ENCODE data around the gene SNCG.
"Not testable (repeated sequence)": the region's sequence is repeated elsewhere in the genome, so short reads cannot be mapped to it uniquely, and the experiment has no call there.

SNCG gene

GRCh38 chr10:86958116-86958900 lies at the start of gene SNCG:
SNCG (plus strand) TSS chr10:86958599; CDS start chr10:86958698, 99 bp downstream.
- no peak for DNase-seq

- no peak for DNase-seq
These were observed 43.7 kb upstream of the SNCG start for GRCh38 chr10:86914734-86915133.

DNA sequence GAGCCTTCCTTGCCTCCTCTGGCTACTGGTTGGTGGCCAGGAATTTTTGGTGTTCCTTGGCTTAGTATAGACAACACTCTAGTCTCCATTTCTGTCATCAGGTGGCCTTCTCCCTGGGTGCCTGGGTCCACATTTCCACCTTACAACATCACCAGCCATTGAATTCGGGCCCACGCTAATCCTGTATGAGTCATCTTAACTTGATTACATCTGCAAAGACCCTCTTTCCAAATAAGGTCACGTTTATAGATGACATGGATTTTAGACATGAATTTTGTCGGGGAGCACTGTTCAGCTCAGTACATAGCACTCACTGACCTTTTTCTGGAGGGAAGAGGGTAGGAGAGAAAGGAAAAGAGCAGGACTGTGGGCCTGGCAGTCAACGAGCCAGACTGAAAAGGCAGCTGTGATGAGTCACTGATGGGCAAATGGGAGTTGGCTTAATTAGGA lies 40.4 kb upstream of the SNCG start:
- DNase-seq: no peak

DNA sequence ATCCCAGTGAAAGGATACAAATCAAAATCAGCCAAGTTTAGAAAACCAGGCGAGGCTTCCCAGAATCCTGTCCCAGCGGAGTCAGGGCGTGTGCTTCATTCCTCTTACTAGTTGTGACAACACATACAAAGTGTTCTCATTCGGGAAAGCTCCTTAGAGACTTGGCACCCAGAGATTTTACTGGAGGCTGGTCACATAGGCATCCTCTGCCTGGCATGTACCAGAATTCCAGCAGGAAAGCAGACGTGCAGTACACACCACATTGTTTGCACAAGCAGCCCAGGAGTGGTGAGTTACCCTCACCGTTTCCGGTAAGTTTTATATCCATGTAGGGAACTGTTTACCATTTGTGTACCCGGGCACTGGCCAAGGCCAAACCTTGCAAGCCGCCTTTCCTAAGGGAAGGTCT lies 35.8 kb upstream of the SNCG start:
- no peak for DNase-seq

GRCh38 chr10:86929468-86930380 lies 28.7 kb upstream of the SNCG start:
- DNase-seq: no peak

GRCh38 chr10:86931872-86932271 lies 26.5 kb upstream of the SNCG start:
- no peak for DNase-seq

DNA sequence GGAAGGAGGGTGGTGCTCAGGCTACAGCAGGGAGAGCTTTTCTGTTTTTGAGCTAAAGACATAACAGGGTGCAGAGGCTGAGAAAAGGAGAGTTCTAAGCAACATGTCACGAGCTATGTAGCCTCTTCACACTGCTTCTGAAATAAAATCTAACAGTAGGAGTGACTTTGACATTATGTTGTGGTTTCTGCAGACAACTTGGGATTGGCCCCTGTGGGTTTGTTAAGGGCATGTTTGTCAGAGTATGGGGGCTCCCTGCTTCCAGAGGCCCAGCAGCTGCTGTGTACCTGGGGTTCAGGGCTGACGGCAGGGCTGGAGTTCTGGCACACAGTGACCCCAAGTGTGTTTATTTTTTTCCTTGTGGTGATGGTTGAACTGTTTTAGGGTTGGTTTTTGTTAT lies 25.7 kb upstream of the SNCG start:
- DNase-seq: no peak

- DNase-seq: not testable (repeated sequence)
These were observed 24.2 kb upstream of the SNCG start for GRCh38 chr10:86934162-86934711.

GRCh38 chr10:86936661-86937501 lies 21.5 kb upstream of the SNCG start:
- DNase-seq: no peak

- no peak for DNase-seq
These were observed 20.8 kb upstream of the SNCG start for GRCh38 chr10:86937502-86938154.

- no peak for DNase-seq
These were observed 20.1 kb upstream of the SNCG start for GRCh38 chr10:86938260-86938659.

DNA sequence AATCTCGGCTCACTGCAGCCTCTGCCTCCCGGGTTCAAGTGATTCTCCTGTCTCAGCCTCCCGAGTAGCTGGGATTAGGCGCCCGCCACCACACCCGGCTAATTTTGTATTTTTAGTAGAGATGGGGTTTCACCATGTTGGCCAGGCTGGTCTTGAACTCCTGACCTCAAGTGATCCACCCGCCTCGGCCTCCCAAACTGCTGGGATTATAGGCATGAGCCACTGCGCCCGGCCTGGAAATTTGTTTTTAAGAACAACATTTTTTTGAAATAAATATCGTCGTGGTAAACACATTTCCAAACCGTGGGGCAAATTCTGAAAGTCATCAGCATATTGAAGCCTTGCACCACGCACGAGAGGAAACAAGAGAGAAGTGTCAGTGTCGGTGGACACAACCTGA lies 18.3 kb upstream of the SNCG start:
- not testable (repeated sequence) for DNase-seq

- DNase-seq: no peak
These were observed 17.7 kb upstream of the SNCG start for GRCh38 chr10:86940677-86941076.

GRCh38 chr10:86941426-86941825 lies 17.0 kb upstream of the SNCG start:
- DNase-seq: no peak

DNA sequence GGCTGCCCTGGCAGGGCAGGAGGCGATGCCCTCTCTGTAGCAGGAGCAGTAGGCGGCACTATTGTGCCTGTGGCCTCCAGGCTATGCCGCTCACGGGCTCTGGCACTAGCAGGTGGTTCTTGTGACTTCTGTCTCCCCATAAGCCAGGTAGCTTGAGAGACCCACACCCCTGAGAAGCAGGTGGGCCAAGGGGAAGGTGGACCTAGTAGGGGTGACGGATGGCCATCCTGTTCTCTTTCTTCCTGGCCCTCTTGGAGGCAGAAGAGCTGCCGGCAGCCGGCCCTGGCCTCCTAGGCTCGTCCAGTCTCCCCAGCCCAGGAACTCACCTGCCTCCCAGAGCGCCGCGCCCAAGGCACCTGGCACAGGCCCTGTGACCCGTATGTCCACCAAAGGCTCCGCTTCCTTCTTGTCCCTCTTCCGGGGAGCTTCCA lies 16.4 kb upstream of the SNCG start:
- DNase-seq: no peak

- no peak for DNase-seq
These were observed 15.7 kb upstream of the SNCG start for GRCh38 chr10:86942441-86943315.

GRCh38 chr10:86943316-86944030 lies 14.9 kb upstream of the SNCG start:
- DNase-seq: no peak

DNA sequence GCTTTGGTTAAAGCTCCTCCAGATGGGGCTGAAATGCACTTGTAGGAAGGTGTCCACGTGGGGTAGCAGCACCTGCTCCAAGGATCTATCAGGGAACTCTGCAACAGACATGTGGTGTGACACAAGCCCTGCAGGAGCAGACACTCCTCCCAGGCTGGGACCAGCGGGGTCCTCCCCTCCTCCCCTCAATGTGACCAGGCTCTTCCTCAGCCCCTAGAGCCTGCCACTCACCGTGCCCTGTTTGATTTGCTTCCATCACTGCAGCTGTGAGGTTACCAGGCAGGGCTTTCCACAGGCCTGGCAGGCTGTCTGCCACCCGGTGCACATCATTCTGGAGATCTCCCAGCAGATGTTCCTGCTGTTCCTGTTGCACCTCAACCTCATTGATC lies 14.4 kb upstream of the SNCG start:
- DNase-seq: no peak

DNA sequence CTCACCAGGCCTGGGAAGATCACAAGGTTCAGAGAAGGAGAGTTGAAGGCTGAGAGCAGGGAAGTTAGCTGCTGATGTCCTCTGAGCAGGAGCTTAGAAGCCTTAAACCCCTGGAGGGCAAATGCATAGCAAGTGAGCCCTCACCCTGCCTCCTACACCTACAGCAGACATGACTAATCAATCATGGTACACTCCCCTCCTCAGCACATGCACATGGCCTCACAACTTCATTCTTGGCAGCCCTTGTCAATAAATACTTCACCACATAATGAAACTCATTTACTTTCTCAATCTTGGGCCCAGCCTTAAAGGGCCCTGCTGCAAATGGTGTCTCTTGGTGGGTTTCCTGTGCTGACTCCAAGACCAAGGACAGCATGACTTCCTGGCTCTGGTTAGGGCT lies 13.9 kb upstream of the SNCG start:
- DNase-seq: no peak

DNA sequence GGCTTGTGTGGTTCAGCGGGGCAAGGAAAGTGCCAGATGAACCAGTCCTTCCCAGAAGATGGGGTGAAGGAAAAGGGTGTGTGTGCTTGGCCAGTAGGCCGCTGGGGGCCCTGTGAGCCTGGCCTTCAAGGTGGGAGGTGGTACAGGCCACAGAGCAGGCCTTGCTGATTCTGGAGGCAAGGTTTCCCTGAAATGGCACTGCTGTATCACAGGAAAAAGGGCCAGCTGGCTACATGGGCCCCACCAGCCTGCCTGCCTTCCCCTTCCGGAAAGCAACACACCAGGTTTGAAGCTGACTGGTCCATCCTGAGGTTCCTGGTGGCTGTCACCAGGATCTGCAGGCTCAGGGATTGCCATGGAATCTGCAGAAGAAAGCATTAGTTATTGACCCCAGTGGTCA lies 13.5 kb upstream of the SNCG start:
- no peak for DNase-seq

Measured in activated CD4-positive, alpha-beta T cell treated with anti-CD3 and anti-CD28 coated beads, Interleukin-2, amount 50 U/mL, for 4 hours (primary cell).